Liver (tissue), 9 donors: Measurements from ENCODE around the gene CLMN. TPM values are rescaled to one million over a fixed set of nuclear protein-coding genes. Genes with fewer than 3 reads are reported as not detected.

Experiments used
- DNase-seq: peaks from one replicate; pipeline ENCODE4 v3.0.0-alpha.2; 2017; ENCODE audit warnings: low spot score
- H3K27ac ChIP-seq, 2 donors: one replicate each; pipeline ENCODE4 v1.7.0; 2013; ENCODE audit warnings: inconsistent platforms in 2 of 2, low read length in 2 of 2, control low read depth in 1 of 2, low read depth in 1 of 2, mild to moderate bottlenecking in 1 of 2
- H3K27me3 ChIP-seq, 4 donors: one replicate each; pipeline versions ENCODE4 v1.6.1 to v1.7.0; 2013; ENCODE audit warnings: low read length in 3 of 4, inconsistent platforms in 1 of 4, mild to moderate bottlenecking in 1 of 4, moderate library complexity in 1 of 4; ENCODE audit not compliant: control insufficient read depth in 4 of 4, insufficient read depth in 4 of 4
- H3K36me3 ChIP-seq, 4 donors: one replicate each; pipeline versions ENCODE4 v1.6.1 to v1.7.0; 2013; ENCODE audit warnings: low read length in 3 of 4, mild to moderate bottlenecking in 3 of 4, low read depth in 1 of 4, moderate library complexity in 1 of 4; ENCODE audit not compliant: control insufficient read depth in 4 of 4, insufficient read depth in 3 of 4
- H3K4me1 ChIP-seq, 4 donors: one replicate each; pipeline versions ENCODE4 v1.6.1 to v1.7.0; 2013; ENCODE audit warnings: low read length in 3 of 4, mild to moderate bottlenecking in 3 of 4, moderate library complexity in 1 of 4; ENCODE audit not compliant: control insufficient read depth in 4 of 4, insufficient read depth in 4 of 4
- H3K4me3 ChIP-seq, 3 donors: one replicate each; pipeline versions ENCODE4 v1.6.1 to v1.7.0; 2013; ENCODE audit warnings: low read length in 3 of 3, control low read depth in 1 of 3, low read depth in 1 of 3, mild to moderate bottlenecking in 1 of 3
- H3K9ac ChIP-seq, 2 donors: one replicate each; pipeline ENCODE4 v1.7.0; 2013; ENCODE audit warnings: low read length in 2 of 2, mild to moderate bottlenecking in 2 of 2, moderate library complexity in 2 of 2, control low read depth in 1 of 2, low read depth in 1 of 2
- H3K9me3 ChIP-seq, 4 donors: one replicate each; pipeline versions ENCODE4 v1.6.1 to v1.7.0; 2013; ENCODE audit warnings: low read length in 3 of 4; ENCODE audit not compliant: control insufficient read depth in 4 of 4
- ATF3 ChIP-seq: IDR thresholded peaks from 2 replicates; pipeline ENCODE4 v1.6.1; 2016; ENCODE audit warnings: antibody characterized with exemption
- CTCF ChIP-seq: fragments of 150-350 bp; IDR thresholded peaks from 2 replicates; pipeline ENCODE4 v1.5.1; 2017; ENCODE audit warnings: improper control_type of control experiment, low read depth, low read length; ENCODE audit not compliant: missing input control
- EGR1 ChIP-seq, 2 donors: IDR thresholded peaks; 2 replicates each; pipeline ENCODE4 v1.6.1; 2016 to 2018; ENCODE audit warnings: antibody characterized with exemption in 2 of 2, low read depth in 2 of 2
- FOXA1 ChIP-seq: IDR thresholded peaks from 2 replicates; pipeline ENCODE4 v1.6.1; 2016; ENCODE audit warnings: antibody characterized with exemption
- FOXA2 ChIP-seq: IDR thresholded peaks from 2 replicates; pipeline ENCODE4 v1.6.1; 2016; ENCODE audit warnings: antibody characterized with exemption
- GABPA ChIP-seq, 2 donors: IDR thresholded peaks in 1 of 2; conservative IDR thresholded peaks in 1 of 2; 2 replicates each; pipeline ENCODE4 v1.6.1; 2016; ENCODE audit warnings: antibody characterized with exemption in 2 of 2, mild to moderate bottlenecking in 1 of 2, moderate library complexity in 1 of 2
- HNF4G ChIP-seq: IDR thresholded peaks from 2 replicates; pipeline ENCODE4 v1.6.1; 2016; ENCODE audit warnings: antibody characterized with exemption
- JUND ChIP-seq, 2 donors: IDR thresholded peaks; 2 replicates each; pipeline ENCODE4 v1.6.1; 2016; ENCODE audit warnings: antibody characterized with exemption in 2 of 2
- MAX ChIP-seq: IDR thresholded peaks from 2 replicates; pipeline ENCODE4 v1.6.1; 2016; ENCODE audit warnings: antibody characterized with exemption
- NR2F2 ChIP-seq: IDR thresholded peaks from 2 replicates; pipeline ENCODE4 v1.6.1; 2016; ENCODE audit warnings: antibody characterized with exemption
- RAD21 ChIP-seq, 2 donors: IDR thresholded peaks; 2 replicates each; pipeline ENCODE4 v1.6.1; 2016; ENCODE audit warnings: antibody characterized with exemption in 2 of 2, mild to moderate bottlenecking in 2 of 2
- REST ChIP-seq: IDR thresholded peaks from 2 replicates; pipeline ENCODE4 v1.6.1; 2016; ENCODE audit warnings: antibody characterized with exemption, mild to moderate bottlenecking
- RXRA ChIP-seq, 2 donors: IDR thresholded peaks; 2 replicates each; pipeline ENCODE4 v1.6.1; 2017 to 2018; ENCODE audit warnings: antibody characterized with exemption in 2 of 2, mild to moderate bottlenecking in 1 of 2
- SP1 ChIP-seq: IDR thresholded peaks from 2 replicates; pipeline ENCODE4 v1.6.1; 2018; ENCODE audit warnings: antibody characterized with exemption, mild to moderate bottlenecking
- TAF1 ChIP-seq: conservative IDR thresholded peaks from 2 replicates; pipeline ENCODE4 v1.6.1; 2016; ENCODE audit warnings: antibody characterized with exemption, mild to moderate bottlenecking
- YY1 ChIP-seq: IDR thresholded peaks from 2 replicates; pipeline ENCODE4 v1.6.1; 2016; ENCODE audit warnings: antibody characterized with exemption, mild to moderate bottlenecking
- ZBTB33 ChIP-seq: IDR thresholded peaks from 2 replicates; pipeline ENCODE4 v1.6.1; 2016; ENCODE audit warnings: antibody characterized with exemption
- WGBS: extraction: QIAGEN DNeasy Blood & Tissue Kit; methylation state at CpG from one replicate; pipeline ENCODE4 v1.1.7; 2013; 5-methylcytosine and 5-hydroxymethylcytosine counted together
- polyA plus RNA-seq, 2 donors: library from polyadenylated mRNA; stranded (reverse) in 1 of 2; unstranded in 1 of 2; fragments of 200-250 nt in 1 of 2; fragments of >200 nt in 1 of 2; fragmentation: Nextera tagmentation in 1 of 2; extraction: Ambion mirVana in 1 of 2; gene quantifications; one replicate each; pipeline versions ENCODE4 v1.2.1 to v1.2.3, GENCODE V29; 2013 to 2015
- total RNA-seq, 2 donors: library from RNA; depleted of rRNA; stranded (reverse); fragments of >200 nt; gene quantifications; one replicate each; pipeline ENCODE4 v1.2.3, GENCODE V29; 2014
- donor health status: healthy.
- donor health status: healthy.
- donor health status: healthy.
- donor health status: healthy.
- donor health status: healthy.

CLMN gene
- total and polyA plus RNA-seq, 4 donors = 6.0 to 41.1 (median 24.1) TPM

GRCh38 chr14:95229749-95230148 lies 90.0 kb downstream of the CLMN start:
- Histone ChIP-seq H3K27ac (no peak overlapping the region), H3K9me3 (no peaks in the 10 kb centered on the region), H3K36me3 (no peaks in the 10 kb centered on the region), H3K27me3 (no peaks in the 10 kb centered on the region), H3K9ac (no peak overlapping the region), H3K4me1 (peaks cover 0 to 38% (median 22%) of the 10 kb centered on the region in 4 donors), H3K4me3 (no peak overlapping the region)
- DNase-seq = no peak
- WGBS = 86% methylated on average over 6 of the region's 6 CpGs
- TF ChIP-seq HNF4G (no peak), SP1 (no peak), REST (no peak), MAX (no peak), EGR1 (IDR thresholded peaks at IDR 0.05; ENCODE audit: low read depth in 2 of 2) (no peak), CTCF (no peak), ATF3 (no peak), TAF1 (no peak), FOXA2 (no peak), RXRA (IDR thresholded peaks at IDR 0.05) (no peak), GABPA (IDR thresholded peaks at IDR 0.05 in 1 of 2, conservative IDR thresholded peaks at IDR 0.05 in 1 of 2) (no peak)

GRCh38 chr14:95228240-95228639 lies 91.5 kb downstream of the CLMN start:
- Histone ChIP-seq H3K27me3 (no peaks in the 10 kb centered on the region), H3K27ac (peak overlapping the region; percentile 38 to 49), H3K36me3 (no peaks in the 10 kb centered on the region), H3K9me3 (no peaks in the 10 kb centered on the region), H3K4me3 (no peak overlapping the region), H3K9ac (no peak overlapping the region), H3K4me1 (peaks cover 0 to 43% (median 25%) of the 10 kb centered on the region in 4 donors)
- 34% methylated on average over 7 of the region's 7 CpGs for WGBS
- DNase-seq = no peak
- TF ChIP-seq REST (no peak), HNF4G (no peak), RAD21 (IDR thresholded peaks at IDR 0.05) (peak; percentile 68 to 69), YY1 (no peak), TAF1 (no peak), CTCF (peak; percentile 33), ZBTB33 (peak; percentile 21), MAX (peak; percentile 38), GABPA (IDR thresholded peaks at IDR 0.05 in 1 of 2, conservative IDR thresholded peaks at IDR 0.05 in 1 of 2) (no peak), FOXA2 (no peak), SP1 (peak; percentile 77), NR2F2 (no peak), FOXA1 (no peak), JUND (IDR thresholded peaks at IDR 0.05) (no peak), EGR1 (IDR thresholded peaks at IDR 0.05; ENCODE audit: low read depth in 2 of 2) (peak in 1 of 2 donors; percentile 16), RXRA (IDR thresholded peaks at IDR 0.05) (peak; percentile 90 to 96)
